ENCODE measurements around the gene CHADL. TPM values are rescaled to one million over a fixed set of nuclear protein-coding genes. Genes with fewer than 3 reads are reported as not detected.

CHADL gene
- total and polyA plus RNA-seq, 4 experiments from 2014 or later: 0.10 to 1.0 (median 0.47) TPM

Small RNA genes lying within 50 kb of the gene (microRNA-seq; reads per million reads assigned to microRNA genes)
- not detected for gene MIR6889 (ENCODE audit: borderline microRNAs expressed, borderline number of aligned reads, borderline replicate concordance)

Other genes starting within 250 kb of the CHADL start
- 100 to 1,000 TPM; 106 to 125 TPM for gene EP300, start 148.3 kb downstream of the CHADL start, total RNA-seq
- 10 to 100 TPM in 1 of 2 donors, 1 to 10 TPM in 1; 3.5 to 27.4 TPM for gene EP300, start 148.3 kb downstream of the CHADL start, polyA plus RNA-seq
- gene L3MBTL2, start 35.6 kb downstream of the CHADL start, total RNA-seq: 10 to 100 TPM; 42.7 to 48.2 TPM
- gene L3MBTL2, start 35.6 kb downstream of the CHADL start, polyA plus RNA-seq: 10 to 100 TPM; 27.5 to 28.1 TPM
- gene RANGAP1, start 45.3 kb upstream of the CHADL start, total RNA-seq: 10 to 100 TPM; 69.1 to 74.7 TPM
- gene RANGAP1, start 45.3 kb upstream of the CHADL start, polyA plus RNA-seq: 10 to 100 TPM; 12.7 to 32.3 TPM
- 10 to 100 TPM; 39.4 to 40.3 TPM for gene ZC3H7B, start 60.6 kb upstream of the CHADL start, total RNA-seq
- gene ZC3H7B, start 60.6 kb upstream of the CHADL start, polyA plus RNA-seq: 1 to 10 TPM in 1 of 2 donors, under 1 TPM in 1; 0.20 to 1.5 TPM
- gene TEF, start 141.0 kb upstream of the CHADL start, total RNA-seq: 1 to 10 TPM; 6.5 to 8.8 TPM
- 1 to 10 TPM; 4.4 to 6.4 TPM for gene TEF, start 141.0 kb upstream of the CHADL start, polyA plus RNA-seq
- gene TOB2, start 205.9 kb upstream of the CHADL start, total RNA-seq: 10 to 100 TPM; 37.5 to 38.7 TPM
- gene TOB2, start 205.9 kb upstream of the CHADL start, polyA plus RNA-seq: 10 to 100 TPM in 1 of 2 donors, 1 to 10 TPM in 1; 9.6 to 26.5 TPM
- gene PHF5A, start 227.8 kb upstream of the CHADL start, total RNA-seq: 10 to 100 TPM; 37.7 to 39.2 TPM
- 10 to 100 TPM; 19.7 to 31.6 TPM for gene PHF5A, start 227.8 kb upstream of the CHADL start, polyA plus RNA-seq
- 10 to 100 TPM; 64.8 to 65.0 TPM for gene ACO2, start 228.2 kb upstream of the CHADL start, total RNA-seq
- 10 to 100 TPM; 79.6 to 81.2 TPM for gene ACO2, start 228.2 kb upstream of the CHADL start, polyA plus RNA-seq

Measured in CD4-positive, alpha-beta memory T cell (primary cell).